HG02943 (cell line): ENCODE data around the gene KCNJ1.

Experiments used
- ATAC-seq: cut with Tn5 transposase; IDR thresholded peaks from one replicate; pipeline ENCODE4 v1.9.1; 2021; ENCODE audit warnings: mild to moderate bottlenecking, low read depth, moderate library complexity; ENCODE audit not compliant: unreplicated experiment

The KCNJ1 gene

DNA sequence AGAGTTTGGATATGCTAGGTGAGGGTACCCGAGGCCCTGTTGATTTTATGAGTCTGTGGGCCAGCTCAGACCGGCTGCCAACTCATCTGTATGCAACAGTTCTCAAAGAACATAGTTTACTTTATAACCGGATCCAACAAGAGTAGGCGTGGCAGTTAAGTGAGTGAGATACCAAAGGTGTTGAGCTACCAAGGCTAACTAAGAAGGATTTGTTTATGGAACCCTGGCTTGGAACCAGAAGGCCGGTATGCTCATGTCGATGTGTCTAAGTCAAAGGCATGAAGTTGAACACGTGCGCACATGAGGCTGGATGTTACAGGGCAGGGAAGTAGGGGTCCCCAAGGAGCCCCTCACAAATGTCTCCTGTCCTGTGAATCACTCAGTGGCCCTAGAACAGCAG is at the start of gene KCNJ1:
Gene KCNJ1 (minus strand): TSS at position 20 of the 400 bp plus-strand sequence. CDS start 27,053 bp downstream, outside the sequence.
- ATAC-seq: no peak

DNA sequence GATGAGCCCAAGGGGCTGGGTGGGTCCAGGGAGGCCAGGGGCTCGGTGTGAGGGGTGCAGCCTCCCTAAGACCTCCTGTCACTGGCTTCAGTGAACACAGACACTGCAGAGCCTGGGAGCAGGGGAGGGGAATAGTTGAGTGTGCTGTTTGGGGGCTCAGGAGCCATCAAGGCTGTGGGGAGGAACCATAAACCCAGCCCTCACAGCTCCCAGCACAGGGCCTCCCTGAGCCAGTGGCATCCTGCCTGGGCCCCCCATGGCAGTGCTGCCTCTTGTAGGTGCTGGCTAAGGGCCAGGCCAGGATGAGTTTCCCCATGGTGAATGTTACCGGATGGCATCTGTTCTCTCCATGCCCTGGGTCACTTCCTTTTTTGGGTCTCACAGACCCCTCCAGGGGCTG is 49.6 kb upstream of the KCNJ1 start:
- no peak for ATAC-seq

DNA sequence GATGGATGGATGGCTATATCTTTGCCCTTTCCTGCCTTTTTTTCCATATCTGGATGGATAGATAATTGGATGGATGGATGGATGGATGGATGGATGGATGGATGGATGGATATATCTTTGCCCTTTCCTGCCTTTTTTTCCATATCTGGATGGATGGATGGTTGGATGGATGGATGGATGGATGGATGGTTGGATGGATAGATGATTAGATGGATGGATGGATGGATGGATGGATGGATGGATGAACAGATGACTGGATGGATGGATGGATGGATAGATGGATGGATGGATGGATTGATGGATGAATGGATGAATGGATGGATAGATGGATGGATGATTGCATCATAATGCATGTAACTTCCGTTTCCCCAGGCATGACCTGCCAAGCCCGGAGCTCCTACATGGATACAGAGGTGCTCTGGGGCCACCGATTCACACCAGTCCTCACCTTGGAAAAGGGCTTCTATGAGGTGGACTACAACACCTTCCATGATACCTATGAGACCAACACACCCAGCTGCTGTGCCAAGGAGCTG is 49.0 kb upstream of the KCNJ1 start:
- no peak for ATAC-seq

DNA sequence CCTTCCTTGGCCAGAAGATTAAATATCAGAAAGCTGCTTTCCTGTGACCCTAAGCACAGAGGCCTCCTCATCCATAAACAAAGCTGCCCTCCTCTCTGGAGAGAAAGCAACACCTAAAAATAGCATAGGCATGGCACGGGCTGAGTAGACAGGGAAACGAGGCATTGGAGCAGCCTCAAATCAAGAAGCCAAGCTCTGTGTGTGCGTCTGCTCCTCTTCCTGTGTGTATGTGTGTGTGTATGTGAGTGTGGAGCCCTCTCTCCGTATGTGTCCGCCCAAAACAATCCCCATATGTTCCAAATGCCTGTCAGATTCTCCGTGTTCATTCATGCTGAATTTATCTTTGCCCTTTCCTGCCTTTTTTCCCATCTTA is 48.0 kb upstream of the KCNJ1 start:
- no peak for ATAC-seq

DNA sequence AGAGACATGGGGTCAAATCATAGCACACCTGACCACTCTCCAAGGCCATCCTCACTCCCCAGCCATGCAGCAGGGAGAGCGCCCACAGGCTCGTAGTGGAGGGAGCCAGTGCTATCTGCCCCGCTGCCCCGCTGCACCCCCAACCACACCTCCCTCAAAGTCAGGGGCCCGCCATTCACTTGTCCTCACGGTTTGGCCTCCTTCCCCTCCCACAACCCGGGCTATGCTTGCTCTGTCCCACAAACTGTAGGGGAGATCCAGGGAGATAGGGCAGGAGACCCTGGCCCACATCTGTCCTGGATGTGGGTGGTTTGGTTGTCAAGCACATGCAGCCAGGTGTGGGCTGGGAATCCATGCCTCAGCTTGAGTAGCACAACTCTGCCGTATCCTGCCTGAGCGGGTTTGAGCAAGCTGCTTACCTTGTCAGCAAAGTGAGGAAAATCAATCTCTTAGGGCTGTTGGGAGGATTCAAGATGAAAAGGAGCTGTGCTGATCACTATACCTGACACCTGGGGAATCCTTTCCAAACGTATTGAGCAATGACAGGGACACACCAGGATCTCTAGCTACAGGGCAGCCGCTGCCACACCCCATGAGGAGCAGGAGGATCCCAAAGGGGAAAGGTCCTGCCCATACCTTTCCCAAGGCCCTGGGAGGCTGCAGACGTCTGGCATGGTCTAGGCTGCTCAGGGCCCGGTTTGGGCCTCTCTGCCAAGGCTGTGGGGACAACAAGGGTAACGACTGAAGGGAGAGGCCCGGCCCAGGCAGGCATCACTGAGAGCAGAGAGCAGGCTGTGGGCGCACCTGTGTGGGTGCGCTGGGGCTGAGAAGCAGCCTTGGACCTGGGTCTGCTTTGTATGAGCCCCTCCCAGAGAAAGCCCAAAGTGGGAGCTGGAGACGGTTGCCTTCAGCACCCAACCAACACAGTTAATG is 47.4 kb upstream of the KCNJ1 start:
- ATAC-seq: no peak

DNA sequence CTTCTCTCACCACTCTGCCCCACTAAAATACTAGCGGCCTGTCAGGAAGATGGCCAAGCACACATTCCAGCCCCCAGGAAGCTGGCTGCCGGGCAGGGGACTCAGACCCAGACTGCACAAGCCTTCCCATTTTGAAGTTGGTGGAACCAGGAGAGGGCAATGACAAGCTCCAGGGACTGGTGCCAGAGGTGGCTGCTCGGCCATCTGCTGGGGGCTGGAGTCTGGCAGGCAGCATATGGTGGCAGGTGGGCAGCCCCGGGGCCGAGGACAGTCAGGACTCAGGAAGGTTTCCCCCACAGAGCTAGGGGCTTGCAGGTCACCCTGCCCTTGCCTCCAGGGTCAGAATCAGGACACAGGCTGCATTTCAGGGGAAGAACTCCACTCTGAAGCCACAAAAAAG is 46.7 kb upstream of the KCNJ1 start:
- no peak for ATAC-seq

DNA sequence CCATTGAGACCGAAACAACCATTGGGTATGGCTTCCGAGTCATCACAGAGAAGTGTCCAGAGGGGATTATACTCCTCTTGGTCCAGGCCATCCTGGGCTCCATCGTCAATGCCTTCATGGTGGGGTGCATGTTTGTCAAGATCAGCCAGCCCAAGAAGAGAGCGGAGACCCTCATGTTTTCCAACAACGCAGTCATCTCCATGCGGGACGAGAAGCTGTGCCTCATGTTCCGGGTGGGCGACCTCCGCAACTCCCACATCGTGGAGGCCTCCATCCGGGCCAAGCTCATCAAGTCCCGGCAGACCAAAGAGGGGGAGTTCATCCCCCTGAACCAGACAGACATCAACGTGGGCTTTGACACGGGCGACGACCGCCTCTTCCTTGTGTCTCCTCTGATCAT is 44.6 kb upstream of the KCNJ1 start:
- no peak for ATAC-seq

DNA sequence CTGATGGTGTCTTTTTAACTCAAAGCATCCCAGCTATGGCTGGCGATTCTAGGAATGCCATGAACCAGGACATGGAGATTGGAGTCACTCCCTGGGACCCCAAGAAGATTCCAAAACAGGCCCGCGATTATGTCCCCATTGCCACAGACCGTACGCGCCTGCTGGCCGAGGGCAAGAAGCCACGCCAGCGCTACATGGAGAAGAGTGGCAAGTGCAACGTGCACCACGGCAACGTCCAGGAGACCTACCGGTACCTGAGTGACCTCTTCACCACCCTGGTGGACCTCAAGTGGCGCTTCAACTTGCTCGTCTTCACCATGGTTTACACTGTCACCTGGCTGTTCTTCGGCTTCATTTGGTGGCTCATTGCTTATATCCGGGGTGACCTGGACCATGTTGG is 44.1 kb upstream of the KCNJ1 start:
- no peak for ATAC-seq

DNA sequence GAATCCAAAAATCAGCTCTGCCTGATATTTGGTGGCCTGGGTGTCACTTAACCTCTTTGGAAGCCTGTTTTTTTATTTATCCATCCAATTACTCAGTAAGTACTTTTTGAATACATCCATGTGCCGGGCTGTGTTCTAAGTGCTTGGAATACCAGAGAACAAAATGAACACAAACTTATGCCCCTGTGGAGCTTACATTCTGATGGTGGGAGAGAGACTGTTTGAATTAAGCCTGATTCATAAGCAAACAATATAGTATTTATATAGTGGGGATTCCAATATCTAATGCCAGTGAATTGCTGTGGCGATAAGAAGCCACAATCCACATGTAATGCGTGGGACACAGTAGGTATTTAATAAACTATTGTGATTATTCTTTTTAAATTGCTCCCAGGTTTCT is 43.5 kb upstream of the KCNJ1 start:
- no peak for ATAC-seq

DNA sequence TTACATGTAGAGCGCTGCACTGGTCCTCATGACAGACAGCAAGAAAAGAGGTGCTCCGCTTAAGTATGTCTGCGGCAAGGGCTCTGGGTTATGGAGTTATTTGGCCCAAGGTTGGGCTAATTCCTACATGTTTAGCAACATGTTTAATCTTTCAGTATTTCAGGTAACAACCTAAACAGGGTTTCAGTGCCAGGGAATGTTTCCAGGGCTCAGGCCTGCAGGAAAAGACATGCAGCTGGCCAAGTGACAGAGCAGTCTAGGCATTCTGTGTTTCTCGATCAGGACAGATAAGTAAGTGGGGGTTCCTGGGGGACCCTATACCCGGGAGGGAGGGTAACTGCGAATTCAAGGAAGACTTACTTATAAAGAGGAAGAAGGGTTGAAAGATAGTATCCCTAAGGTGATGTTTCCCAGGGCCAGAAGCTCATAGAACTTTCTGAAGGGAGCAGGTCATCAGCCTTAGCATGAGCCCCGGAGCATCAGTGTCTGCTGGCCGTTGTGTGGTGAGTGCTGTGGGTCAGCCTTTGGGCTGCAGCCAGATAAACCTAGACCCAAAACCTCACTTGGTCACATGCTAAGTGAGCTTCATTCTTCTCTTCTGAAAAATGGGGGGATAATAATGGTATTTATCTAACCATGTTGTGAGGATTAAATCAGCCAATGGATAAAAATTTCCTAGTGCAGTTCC is 42.5 kb upstream of the KCNJ1 start:
- ATAC-seq: no peak

DNA sequence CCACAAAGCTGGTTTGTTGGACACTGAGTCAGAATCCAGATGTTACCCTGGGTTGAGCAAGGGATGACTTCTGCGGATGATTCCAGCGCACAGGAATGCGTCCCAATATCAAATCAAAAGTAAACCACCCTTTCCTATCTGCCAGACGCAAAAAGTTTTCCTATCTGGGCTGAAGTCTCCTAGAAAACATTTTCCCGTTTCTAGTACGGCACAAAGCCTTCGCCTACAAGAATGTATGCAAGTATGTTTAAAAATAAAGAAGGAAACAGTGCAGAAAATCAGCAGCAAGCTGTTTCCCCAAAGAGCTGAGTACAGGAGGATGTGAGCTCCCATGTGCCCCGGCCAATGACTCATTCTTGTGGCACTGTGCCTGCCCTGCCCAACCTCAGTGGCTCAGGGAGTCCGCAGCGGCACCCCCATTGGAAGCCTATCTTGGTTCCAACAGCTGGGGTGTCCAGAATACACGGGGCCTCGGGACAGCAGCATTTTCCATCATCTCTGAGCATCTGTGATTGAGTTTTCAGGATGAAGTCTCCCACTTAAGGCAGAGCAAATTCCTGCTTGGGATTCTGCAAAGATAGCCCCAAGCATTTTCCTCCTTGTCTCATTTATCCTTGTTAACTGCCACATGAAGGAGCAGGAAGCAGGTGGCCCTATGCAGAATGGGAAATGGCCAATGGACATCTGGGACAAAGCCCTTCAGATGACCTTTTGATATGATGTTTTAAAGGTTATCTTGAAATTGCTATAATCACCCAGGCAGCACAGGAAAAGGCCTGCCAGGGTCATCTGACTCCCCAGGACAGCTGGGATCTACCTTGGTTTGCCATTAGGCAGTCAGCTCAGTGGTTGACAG is 41.5 kb upstream of the KCNJ1 start:
- ATAC-seq: no peak

DNA sequence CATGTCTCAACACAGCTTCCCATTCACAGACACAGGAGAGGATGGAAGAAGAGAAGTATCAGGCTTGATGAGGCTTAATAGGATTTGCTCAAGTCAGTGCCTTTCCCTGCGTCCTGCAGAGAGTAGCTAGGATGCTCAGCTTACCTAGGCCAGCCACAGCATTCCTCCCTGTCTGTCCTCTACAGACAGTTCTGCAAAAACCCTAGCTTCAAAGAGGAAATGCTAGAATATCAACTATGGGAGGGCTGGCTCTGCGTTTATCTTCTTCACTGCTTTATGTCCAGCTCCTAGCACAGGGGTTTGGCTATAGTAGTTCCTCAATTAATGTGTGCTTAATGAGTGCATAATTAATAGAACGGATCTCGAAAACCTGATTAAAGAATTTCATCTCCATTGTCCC is 40.5 kb upstream of the KCNJ1 start:
- no peak for ATAC-seq

DNA sequence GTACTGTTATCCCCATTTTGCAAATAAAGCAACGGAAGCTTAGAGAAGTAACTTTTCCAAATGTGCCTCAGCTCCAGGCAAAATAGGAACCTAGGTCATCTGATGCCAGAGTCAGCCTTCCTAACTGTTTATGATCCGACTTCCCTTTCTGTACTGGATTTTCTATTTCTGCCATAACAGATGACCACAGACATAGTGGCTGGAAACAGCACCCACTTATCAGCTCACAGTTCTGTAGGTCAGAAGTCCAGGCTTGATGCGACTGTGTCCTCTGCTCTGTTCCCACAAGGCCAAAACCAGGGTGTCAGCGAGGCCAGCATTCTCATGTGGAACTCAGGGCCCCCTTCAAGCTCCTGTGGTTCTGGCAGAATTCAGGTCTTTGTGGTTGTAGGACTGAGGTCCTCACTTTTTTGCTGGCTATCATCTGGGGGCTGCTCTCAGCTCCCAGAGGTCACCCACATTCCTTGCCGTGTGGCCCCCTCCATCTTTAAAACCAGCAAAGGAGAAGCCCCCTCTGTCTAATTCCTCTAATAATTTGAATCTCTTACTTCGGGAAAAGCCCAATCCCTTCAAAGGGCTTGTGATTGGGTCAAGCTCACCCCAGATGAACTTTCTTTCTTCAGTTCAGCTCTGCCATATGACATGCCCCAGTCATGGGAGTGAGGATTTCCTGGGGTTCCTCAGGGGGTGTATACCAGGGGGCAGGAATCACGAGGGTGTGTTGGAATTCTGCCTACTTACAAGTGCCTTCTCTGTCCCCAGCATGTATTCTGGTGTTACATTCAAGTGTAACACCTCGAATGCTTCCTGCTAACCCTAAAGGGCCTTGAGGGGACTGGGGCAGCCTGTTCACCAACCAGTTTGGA is 39.3 kb upstream of the KCNJ1 start:
- ATAC-seq: no peak

DNA sequence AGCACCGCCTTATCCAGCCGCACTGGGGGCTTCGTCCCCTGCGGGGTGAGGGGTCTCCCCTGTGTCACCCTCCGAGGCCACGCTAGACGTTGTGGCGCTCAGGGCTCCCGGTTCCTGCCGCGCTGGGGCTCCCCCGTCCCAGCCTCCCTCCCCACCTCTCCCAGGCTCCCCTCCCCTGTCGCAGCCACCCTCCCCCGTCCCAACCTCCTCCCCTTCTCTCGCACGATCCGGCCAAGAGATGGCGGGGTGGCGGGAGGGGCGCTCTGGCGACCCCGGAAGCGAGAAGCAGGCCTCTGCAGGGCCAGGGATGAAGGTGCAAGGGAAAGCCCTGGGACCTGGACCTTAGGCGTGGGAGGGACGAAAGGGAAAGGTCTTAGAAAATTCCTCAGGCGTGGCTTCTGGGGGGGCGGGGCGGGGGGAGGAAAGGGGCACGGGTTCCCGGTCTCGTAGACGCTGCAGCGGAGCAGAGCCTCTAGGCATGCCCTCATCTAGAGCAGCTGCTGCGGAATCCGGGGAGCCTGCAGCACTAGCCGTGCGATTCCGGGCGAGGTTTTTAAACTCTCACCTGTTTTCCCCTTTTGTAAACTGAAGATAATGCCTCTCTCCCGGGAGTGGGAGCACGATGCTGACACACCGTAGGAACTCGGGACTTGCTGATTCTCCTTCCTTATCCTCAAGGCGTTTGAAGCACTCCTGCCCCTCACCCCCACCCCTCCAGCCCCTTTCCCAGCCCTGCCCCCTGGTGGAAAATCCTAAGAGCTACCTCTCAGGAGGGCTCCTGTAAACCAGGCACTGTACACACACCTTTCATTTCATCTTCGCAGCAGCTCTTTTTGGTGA is 38.5 kb upstream of the KCNJ1 start:
- peak; percentile 46 for ATAC-seq

DNA sequence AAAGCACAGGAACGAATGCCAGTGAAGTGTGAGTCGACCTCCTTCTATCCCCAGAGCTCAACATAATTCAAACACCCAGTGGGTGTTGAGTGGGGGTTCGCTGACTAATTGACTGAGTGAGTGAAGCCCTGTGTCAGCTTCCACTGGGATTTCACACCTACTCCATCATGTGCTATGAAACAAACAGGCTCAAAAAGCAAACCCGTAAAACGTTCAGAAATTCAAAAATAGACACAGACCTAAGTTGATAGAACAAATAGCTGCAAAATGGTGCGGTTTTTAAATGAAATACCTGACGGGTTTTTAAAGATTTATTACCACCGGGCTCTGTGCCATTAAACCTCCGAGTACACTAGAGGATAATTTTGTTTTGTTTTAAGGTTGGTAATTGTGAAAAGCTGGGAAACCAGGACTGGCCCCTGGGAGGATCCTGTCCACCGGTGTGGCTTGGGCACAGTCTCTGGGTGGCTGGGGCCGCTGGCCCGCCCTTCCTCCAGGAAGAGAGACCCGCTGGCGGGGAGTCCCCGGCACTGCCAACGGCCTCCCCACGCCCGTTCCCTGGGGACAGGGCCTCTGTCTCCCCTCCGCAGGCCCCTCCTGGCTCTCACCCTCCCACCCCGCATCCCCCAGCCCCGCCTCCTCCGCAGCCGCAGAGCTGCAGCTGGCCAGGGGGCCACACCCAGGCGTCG is 37.7 kb upstream of the KCNJ1 start:
- ATAC-seq: peak; percentile 45

DNA sequence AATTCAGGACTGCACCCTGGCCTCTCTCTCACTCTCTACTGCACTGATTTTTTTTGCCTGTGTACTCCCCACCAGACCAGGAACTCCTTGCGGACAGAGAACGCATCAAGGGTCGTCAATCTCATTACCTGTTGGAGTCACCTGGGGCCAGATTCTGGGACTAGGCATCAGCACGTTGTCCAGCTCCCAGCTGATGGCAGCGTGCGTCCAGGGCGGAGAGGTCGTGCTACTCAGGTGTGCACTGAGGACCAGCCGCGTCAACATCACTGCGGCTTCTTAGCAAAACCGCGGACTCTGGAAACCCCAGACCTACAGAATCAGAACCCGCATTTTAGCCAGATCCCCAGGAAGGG is 37.2 kb upstream of the KCNJ1 start:
- ATAC-seq: no peak

DNA sequence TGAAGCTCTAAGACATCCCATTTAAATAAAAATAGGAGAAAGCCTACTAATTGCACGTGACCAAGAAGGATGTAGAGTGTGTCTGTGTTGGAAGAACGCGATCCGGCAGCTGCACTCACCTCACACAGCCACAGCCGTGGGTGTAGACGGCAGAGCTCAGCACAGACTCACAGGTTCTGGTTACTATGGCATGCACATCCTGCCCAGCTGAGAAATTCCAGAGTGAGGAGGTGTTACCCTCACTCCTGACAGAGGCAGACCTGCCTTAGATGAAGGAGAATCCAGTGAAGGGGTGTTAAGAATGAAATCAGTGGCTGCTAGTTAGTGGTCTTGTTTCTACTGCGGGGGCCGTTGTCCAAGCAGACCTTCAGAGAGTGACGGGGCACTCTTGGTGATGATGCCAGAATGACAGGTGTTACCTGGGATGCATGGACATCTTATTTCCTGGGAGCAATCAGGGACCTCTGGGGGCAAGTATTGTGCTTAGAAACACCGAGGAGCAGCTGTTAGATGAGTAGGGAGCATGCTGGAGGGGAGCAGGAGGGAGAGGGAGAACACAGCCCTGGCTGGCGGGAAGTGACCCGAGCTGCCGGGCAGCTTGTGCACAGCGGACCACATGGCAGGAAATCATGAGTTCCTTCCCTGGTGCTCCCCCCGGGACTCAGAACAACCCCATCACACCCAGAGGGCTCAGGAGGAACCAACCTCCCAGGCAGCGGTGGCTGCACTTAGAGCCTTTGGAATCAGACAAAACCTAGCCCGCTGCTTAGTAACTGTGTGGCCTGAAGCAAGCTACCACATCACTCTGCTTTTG is 36.4 kb upstream of the KCNJ1 start:
- no peak for ATAC-seq
